ENCODE measurements around the gene HNRNPUL1.

HNRNPUL1 gene

GRCh38 chr19:41332000-41332399 lies 67.8 kb downstream of the HNRNPUL1 start:
- no peak for DNase-seq
- in situ Hi-C loops (cut with HindIII; ENCODE audit: low pct_ligation_motif_present, low sequenced_read_pairs) = no loop called here
- H3K4me3 ChIP-seq (ENCODE audit: low read depth, low read length) = no peak overlapping the region
- H3K27me3 ChIP-seq (replicated peaks) = no peaks in the 10 kb centered on the region
- no peak for TF ChIP-seq CTCF (IDR thresholded peaks at IDR 0.05; ENCODE audit: low read depth, low read length, missing control alignments)
- no peak overlapping the region for H3K27ac ChIP-seq
- peaks cover 69% of the 10 kb centered on the region for H3K36me3 ChIP-seq (replicated peaks)

DNA sequence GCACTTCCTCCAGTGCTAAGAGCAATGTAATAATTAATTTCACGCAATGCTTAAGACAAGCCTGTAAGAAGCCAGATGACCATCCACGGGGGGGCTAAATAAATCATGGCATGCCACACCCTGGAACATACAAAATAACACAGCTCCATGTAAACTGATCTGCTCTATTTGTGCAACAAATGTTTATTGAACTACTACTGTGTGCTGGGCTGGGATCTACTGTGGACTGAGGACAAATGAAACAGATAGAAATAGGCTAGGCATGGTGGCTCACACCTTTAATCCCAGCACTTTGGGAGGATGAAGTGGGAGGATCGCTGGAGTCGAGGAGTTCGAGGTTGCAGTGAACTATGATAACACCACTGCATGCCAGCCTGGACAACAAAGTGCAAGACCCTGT lies 68.3 kb downstream of the HNRNPUL1 start:
- Histone ChIP-seq H3K27me3 (replicated peaks) (no peaks in the 10 kb centered on the region), H3K4me3 (ENCODE audit: low read depth, low read length) (no peak overlapping the region), H3K27ac (no peak overlapping the region), H3K36me3 (replicated peaks) (peaks cover 73% of the 10 kb centered on the region)
- no peak for TF ChIP-seq CTCF (IDR thresholded peaks at IDR 0.05; ENCODE audit: low read depth, low read length, missing control alignments)
- DNase-seq = no peak
- in situ Hi-C loops (cut with HindIII; ENCODE audit: low pct_ligation_motif_present, low sequenced_read_pairs) = no loop called here

DNA sequence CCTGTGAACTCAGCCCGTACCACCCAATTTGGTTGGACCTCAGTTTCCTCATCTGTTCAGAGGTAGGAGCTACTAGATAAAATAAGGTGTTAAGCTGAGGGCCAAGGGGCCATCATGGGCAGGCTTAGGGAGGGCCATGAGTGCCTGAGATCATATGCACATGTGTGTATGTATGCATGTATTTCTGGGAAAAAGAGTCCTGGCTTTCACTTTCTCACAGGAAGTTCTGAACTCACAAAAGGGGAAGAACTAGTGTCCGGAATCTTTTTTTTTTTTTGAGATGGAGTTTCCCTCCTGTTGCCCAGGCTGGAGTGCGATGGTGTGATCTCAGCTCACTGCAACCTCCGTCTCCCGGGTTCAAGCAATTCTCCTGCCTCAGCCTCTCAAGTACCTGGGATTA lies 70.6 kb downstream of the HNRNPUL1 start:
- Histone ChIP-seq H3K27ac (no peak overlapping the region), H3K27me3 (replicated peaks) (no peaks in the 10 kb centered on the region), H3K36me3 (replicated peaks) (peaks cover 76% of the 10 kb centered on the region), H3K4me3 (ENCODE audit: low read depth, low read length) (no peak overlapping the region)
- in situ Hi-C loops (cut with HindIII; ENCODE audit: low pct_ligation_motif_present, low sequenced_read_pairs) = no loop called here
- no peak for DNase-seq
- no peak for TF ChIP-seq CTCF (IDR thresholded peaks at IDR 0.05; ENCODE audit: low read depth, low read length, missing control alignments)

- Histone ChIP-seq H3K36me3 (replicated peaks) (peaks cover 74% of the 10 kb centered on the region), H3K4me3 (ENCODE audit: low read depth, low read length) (no peak overlapping the region), H3K27ac (no peak overlapping the region), H3K27me3 (replicated peaks) (no peaks in the 10 kb centered on the region)
- TF ChIP-seq CTCF (IDR thresholded peaks at IDR 0.05; ENCODE audit: low read depth, low read length, missing control alignments) = no peak
- no peak for DNase-seq
- in situ Hi-C loops (cut with HindIII; ENCODE audit: low pct_ligation_motif_present, low sequenced_read_pairs) = no loop called here
These were observed 71.3 kb downstream of the HNRNPUL1 start for GRCh38 chr19:41335467-41335866.

DNA sequence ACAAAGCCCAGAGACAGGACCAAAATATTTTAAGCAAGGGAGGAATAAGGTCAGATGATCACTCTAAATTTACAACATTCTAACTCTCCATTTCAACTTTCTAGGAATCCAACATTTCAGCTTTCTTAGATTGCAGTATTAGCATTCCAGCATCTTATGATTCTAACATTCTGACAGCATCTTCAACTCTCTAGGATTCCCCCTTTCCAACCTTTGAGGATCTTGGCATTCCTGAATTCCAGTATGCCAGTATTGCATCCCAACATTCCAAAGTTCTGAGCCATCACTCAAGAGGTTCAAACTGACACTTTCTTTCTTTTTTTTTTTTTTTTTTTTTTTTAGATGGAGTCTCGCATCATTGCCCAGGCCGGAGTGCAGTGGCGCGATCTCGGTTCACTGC lies 75.8 kb downstream of the HNRNPUL1 start:
- no peak for TF ChIP-seq CTCF (IDR thresholded peaks at IDR 0.05; ENCODE audit: low read depth, low read length, missing control alignments)
- H3K36me3 ChIP-seq (replicated peaks) = peaks cover 79% of the 10 kb centered on the region
- in situ Hi-C loops (cut with HindIII; ENCODE audit: low pct_ligation_motif_present, low sequenced_read_pairs) = no loop called here
- no peak for DNase-seq
- H3K4me3 ChIP-seq (ENCODE audit: low read depth, low read length) = no peak overlapping the region
- no peaks in the 10 kb centered on the region for H3K27me3 ChIP-seq (replicated peaks)
- no peak overlapping the region for H3K27ac ChIP-seq

GRCh38 chr19:41341669-41342490 lies 77.7 kb downstream of the HNRNPUL1 start:
- H3K4me3 ChIP-seq (ENCODE audit: low read depth, low read length) = no peak overlapping the region
- TF ChIP-seq CTCF (IDR thresholded peaks at IDR 0.05; ENCODE audit: low read depth, low read length, missing control alignments) = no peak
- H3K27me3 ChIP-seq (replicated peaks) = no peaks in the 10 kb centered on the region
- peaks cover 84% of the 10 kb centered on the region for H3K36me3 ChIP-seq (replicated peaks)
- no peak overlapping the region for H3K27ac ChIP-seq
- in situ Hi-C loops (cut with HindIII; ENCODE audit: low pct_ligation_motif_present, low sequenced_read_pairs) = no loop called here
- no peak for DNase-seq
